GM19324 (cell line): ENCODE data around the gene COPS9.

ENCODE experiments used
- ATAC-seq: cut with Tn5 transposase; IDR thresholded peaks from one replicate; pipeline ENCODE4 v1.9.1; 2021; ENCODE audit warnings: mild to moderate bottlenecking, moderate library complexity; ENCODE audit not compliant: unreplicated experiment, low FRiP score

COPS9 gene

GRCh38 chr2:240151477-240152031, 15.4 kb upstream of the COPS9 start:
- ATAC-seq = no peak

GRCh38 chr2:240149943-240150784, 14.1 kb upstream of the COPS9 start:
- no peak for ATAC-seq

GRCh38 chr2:240147911-240148587, 11.9 kb upstream of the COPS9 start:
- no peak for ATAC-seq

- no peak for ATAC-seq
Observed at GRCh38 chr2:240147382-240147781, 11.3 kb upstream of the COPS9 start.

GRCh38 chr2:240146627-240147278, 10.6 kb upstream of the COPS9 start:
- no peak for ATAC-seq

GRCh38 chr2:240146141-240146561, 10.0 kb upstream of the COPS9 start:
- no peak for ATAC-seq

GRCh38 chr2:240145461-240145860, 9.4 kb upstream of the COPS9 start:
- no peak for ATAC-seq

- ATAC-seq = no peak
Observed at GRCh38 chr2:240144649-240145261, 8.7 kb upstream of the COPS9 start.

GRCh38 chr2:240143801-240144648, 7.9 kb upstream of the COPS9 start:
- no peak for ATAC-seq

GRCh38 chr2:240143276-240143675, 7.2 kb upstream of the COPS9 start:
- no peak for ATAC-seq

- ATAC-seq = no peak
Observed at GRCh38 chr2:240142859-240143258, 6.8 kb upstream of the COPS9 start.

GRCh38 chr2:240142256-240142775, 6.2 kb upstream of the COPS9 start:
- ATAC-seq = no peak

GRCh38 chr2:240141736-240142135, 5.6 kb upstream of the COPS9 start:
- ATAC-seq = no peak

- no peak for ATAC-seq
Observed at GRCh38 chr2:240140920-240141319, 4.8 kb upstream of the COPS9 start.

GRCh38 chr2:240140511-240140910, 4.4 kb upstream of the COPS9 start, which contains the start of gene OTOS:
Gene OTOS, minus strand, starts transcription at chr2:240140658. Its CDS starts 332 bp downstream, at chr2:240140326.
- ATAC-seq = no peak

- ATAC-seq = no peak
Observed at GRCh38 chr2:240139666-240140393, 3.7 kb upstream of the COPS9 start.

GRCh38 chr2:240139011-240139441, 2.9 kb upstream of the COPS9 start:
- ATAC-seq = no peak

- ATAC-seq = no peak
Observed at GRCh38 chr2:240138254-240138984, 2.3 kb upstream of the COPS9 start.
